IMR-90 (cell line): ENCODE measurements around the gene ADAMTSL5.

ENCODE experiments used
- BHLHE40 ChIP-seq: fragments of 150-350 bp; IDR thresholded peaks from 2 replicates; pipeline ENCODE4 v1.6.1; 2016; ENCODE audit warnings: mild to moderate bottlenecking, low read depth, low read length
- CEBPB ChIP-seq: IDR thresholded peaks from 2 replicates; pipeline ENCODE4 v1.6.1; 2012; ENCODE audit warnings: low read depth, low read length, improper control_type of control experiment
- CHD1 ChIP-seq: IDR thresholded peaks from 2 replicates; pipeline ENCODE4 v1.6.1; 2012; ENCODE audit warnings: low read depth, low read length, improper control_type of control experiment
- CTCF ChIP-seq: conservative IDR thresholded peaks from 2 replicates; pipeline ENCODE4 v1.5.1; 2012; ENCODE audit warnings: mild to moderate bottlenecking, low read depth, low read length, improper control_type of control experiment
- ELK1 ChIP-seq: fragments of 150-350 bp; IDR thresholded peaks from 2 replicates; pipeline ENCODE4 v1.6.1; 2016; ENCODE audit warnings: low read depth, mild to moderate bottlenecking, low read length, moderate library complexity, borderline replicate concordance
- FOS ChIP-seq: fragments of 150-350 bp; IDR thresholded peaks from 2 replicates; pipeline ENCODE4 v1.6.1; 2016; ENCODE audit warnings: low read depth, low read length
- MAFK ChIP-seq: IDR thresholded peaks from 2 replicates; pipeline ENCODE4 v1.6.1; 2012; ENCODE audit warnings: low read depth, low read length, improper control_type of control experiment
- MXI1 ChIP-seq: IDR thresholded peaks from 2 replicates; pipeline ENCODE4 v1.6.1; 2012; ENCODE audit warnings: low read depth, mild to moderate bottlenecking, low read length, moderate library complexity, borderline replicate concordance
- NFE2L2 ChIP-seq: fragments of 150-350 bp; IDR thresholded peaks from 2 replicates; pipeline ENCODE4 v1.6.1; 2016; ENCODE audit warnings: low read depth, mild to moderate bottlenecking, low read length
- POLR2A ChIP-seq: IDR thresholded peaks from 2 replicates; pipeline ENCODE4 v1.6.1; 2012; ENCODE audit warnings: mild to moderate bottlenecking, low read depth, low read length
- RAD21 ChIP-seq: IDR thresholded peaks from 2 replicates; pipeline ENCODE4 v1.6.1; 2012; ENCODE audit warnings: low read length, improper control_type of control experiment
- RCOR1 ChIP-seq: IDR thresholded peaks from 2 replicates; pipeline ENCODE4 v1.6.1; 2012; ENCODE audit warnings: mild to moderate bottlenecking, low read length, improper control_type of control experiment; ENCODE audit not compliant: insufficient replicate concordance
- RFX5 ChIP-seq: IDR thresholded peaks from 2 replicates; pipeline ENCODE4 v1.8.0; 2012; ENCODE audit warnings: low read depth, mild to moderate bottlenecking, low read length, moderate library complexity
- USF2 ChIP-seq: fragments of 150-350 bp; IDR thresholded peaks from 2 replicates; pipeline ENCODE4 v1.6.1; 2017; ENCODE audit warnings: mild to moderate bottlenecking, antibody characterized with exemption, low read length, low read depth

GRCh38 chr19:1494115-1494815 lies 18.6 kb downstream of the ADAMTSL5 start:
- TF ChIP-seq BHLHE40: no peak
- no peak for TF ChIP-seq RFX5
- TF ChIP-seq ELK1: no peak
- no peak for TF ChIP-seq CTCF
- no peak for TF ChIP-seq POLR2A
- no peak for TF ChIP-seq MAFK
- no peak for TF ChIP-seq NFE2L2
- no peak for TF ChIP-seq RCOR1
- TF ChIP-seq FOS: no peak
- no peak for TF ChIP-seq RAD21
- no peak for TF ChIP-seq CEBPB
- no peak for TF ChIP-seq CHD1
- no peak for TF ChIP-seq MXI1
- no peak for TF ChIP-seq USF2
